HT-29 (cell line): ENCODE data around the gene SH3GL1. TPM values are rescaled to one million over a fixed set of nuclear protein-coding genes. Genes with fewer than 3 reads are reported as not detected.

Experiments used
- DNase-seq: peaks from one replicate; pipeline ENCODE4 v3.0.0-alpha.2; 2015; ENCODE audit warnings: low spot score
- small RNA-seq: library from RNA; depleted of rRNA; stranded (forward); fragments of <200 nt; gene quantifications from one replicate; pipeline ENCODE3, GENCODE V24; 2014
- total RNA-seq: library from RNA; depleted of rRNA; stranded (reverse); fragments of >200 nt; shearing (Covaris generic); gene quantifications from 2 replicates; pipeline ENCODE4 v1.2.3, GENCODE V29; 2014; rRNA removed

The SH3GL1 gene
- total RNA-seq, 1 experiment from 2014 or later: 55.5 TPM

GRCh38 chr19:4319067-4319718 is 81.2 kb downstream of the SH3GL1 start:
- no peak for DNase-seq

GRCh38 chr19:4318460-4318859 is 81.9 kb downstream of the SH3GL1 start:
- no peak for DNase-seq

- no peak for DNase-seq
Observed at GRCh38 chr19:4316956-4317355, 83.4 kb downstream of the SH3GL1 start.

- DNase-seq: no peak
Observed at GRCh38 chr19:4313847-4314490, 86.4 kb downstream of the SH3GL1 start.

Small RNA genes lying within 50 kb of the gene (small RNA-seq; reads per million reads assigned to genes)
- not detected for gene MIR4746

Other genes with a start within 250 kb of the SH3GL1 start
- not detected in 2 replicates for gene CREB3L3, start 246.9 kb downstream of the SH3GL1 start, total RNA-seq
- 24.2 and 27.4 TPM in 2 replicates for gene SIRT6, start 218.0 kb downstream of the SH3GL1 start, total RNA-seq
- gene ANKRD24, start 217.9 kb downstream of the SH3GL1 start, total RNA-seq: 0.20 and 0.89 TPM in 2 replicates
- not detected in 2 replicates for gene EBI3, start 171.0 kb downstream of the SH3GL1 start, total RNA-seq
- 25.5 and 36.1 TPM in 2 replicates for gene YJU2, start 153.5 kb downstream of the SH3GL1 start, total RNA-seq
- 0.21 and 1.6 TPM in 2 replicates for gene SHD, start 121.3 kb downstream of the SH3GL1 start, total RNA-seq
- gene TMIGD2, start 98.2 kb downstream of the SH3GL1 start, total RNA-seq: not detected in 2 replicates
- gene FSD1, start 95.9 kb downstream of the SH3GL1 start, total RNA-seq: 0.41 and 0.60 TPM in 2 replicates
- 69.6 and 74.4 TPM in 2 replicates for gene STAP2, start 61.7 kb downstream of the SH3GL1 start, total RNA-seq
- gene MPND, start 57.0 kb downstream of the SH3GL1 start, total RNA-seq: 9.4 and 18.6 TPM in 2 replicates
- gene CHAF1A, start 2.1 kb upstream of the SH3GL1 start, total RNA-seq: 49.7 and 63.7 TPM in 2 replicates
- 84.8 and 85.4 TPM in 2 replicates for gene UBXN6, start 57.2 kb upstream of the SH3GL1 start, total RNA-seq
- gene HDGFL2, start 71.8 kb upstream of the SH3GL1 start, total RNA-seq: 56.1 and 67.0 TPM in 2 replicates
- gene PLIN4, start 117.9 kb upstream of the SH3GL1 start, total RNA-seq: 8.5 TPM in 2 replicates
- gene PLIN5, start 134.7 kb upstream of the SH3GL1 start, total RNA-seq: 0.86 and 4.5 TPM in 2 replicates
- gene LRG1, start 139.5 kb upstream of the SH3GL1 start, total RNA-seq: 16.1 and 19.1 TPM in 2 replicates
- 0.70 and 0.84 TPM in 2 replicates for gene SEMA6B, start 159.1 kb upstream of the SH3GL1 start, total RNA-seq
- gene TNFAIP8L1, start 239.0 kb upstream of the SH3GL1 start, total RNA-seq: 6.3 TPM in 2 replicates